HG03108 (cell line): ENCODE measurements around the gene UNC119.
"Not testable (repeated sequence)": the region's sequence is repeated elsewhere in the genome, so short reads cannot be mapped to it uniquely, and the experiment has no call there.

Source experiments
- ATAC-seq: cut with Tn5 transposase; IDR thresholded peaks from one replicate; pipeline ENCODE4 v1.9.1; 2021; ENCODE audit warnings: moderate library complexity; ENCODE audit not compliant: unreplicated experiment

UNC119 gene

GRCh38 chr17:28523876-28524275 is 28.5 kb downstream of the UNC119 start:
- ATAC-seq: no peak

- no peak for ATAC-seq
These were observed 29.2 kb downstream of the UNC119 start for GRCh38 chr17:28523186-28523585.

GRCh38 chr17:28522281-28522680 is 30.1 kb downstream of the UNC119 start:
- not testable (repeated sequence) for ATAC-seq

GRCh38 chr17:28521311-28522085 is 30.9 kb downstream of the UNC119 start:
- ATAC-seq: no peak

GRCh38 chr17:28520687-28521086 is 31.7 kb downstream of the UNC119 start:
- no peak for ATAC-seq

GRCh38 chr17:28519236-28519635 is 33.2 kb downstream of the UNC119 start:
- ATAC-seq: no peak

GRCh38 chr17:28518578-28518977 is 33.8 kb downstream of the UNC119 start:
- ATAC-seq: no peak

GRCh38 chr17:28518132-28518531 is 34.3 kb downstream of the UNC119 start:
- ATAC-seq: no peak

- ATAC-seq: no peak
These were observed 36.9 kb downstream of the UNC119 start for GRCh38 chr17:28515518-28515917.

- ATAC-seq: no peak
These were observed 37.8 kb downstream of the UNC119 start for GRCh38 chr17:28514561-28515002.

GRCh38 chr17:28513476-28513875 is 38.9 kb downstream of the UNC119 start:
- no peak for ATAC-seq

GRCh38 chr17:28511858-28512461 is 40.5 kb downstream of the UNC119 start:
- no peak for ATAC-seq

- ATAC-seq: no peak
These were observed 42.6 kb downstream of the UNC119 start for GRCh38 chr17:28509789-28510188.

- no peak for ATAC-seq
These were observed 44.2 kb downstream of the UNC119 start for GRCh38 chr17:28508211-28508724.

GRCh38 chr17:28507567-28508203 is 44.7 kb downstream of the UNC119 start:
- ATAC-seq: no peak

GRCh38 chr17:28506763-28507487 is 45.5 kb downstream of the UNC119 start:
- no peak for ATAC-seq

GRCh38 chr17:28505986-28506665 is 46.3 kb downstream of the UNC119 start, which contains the start of gene FOXN1:
TSS of gene FOXN1 (plus strand) at chr17:28506348. CDS start at chr17:28523970, 17,622 bp downstream.
- ATAC-seq: no peak

GRCh38 chr17:28503420-28503819 is 49.0 kb downstream of the UNC119 start:
- no peak for ATAC-seq

GRCh38 chr17:28501421-28502284 is 50.8 kb downstream of the UNC119 start:
- no peak for ATAC-seq
